Testis (tissue), 2 donors: Measurements from ENCODE around the gene CDC42SE1.

ENCODE experiments used
- CTCF ChIP-seq, 3 experiments: fragments of 450-650 bp in 2 of 3; fragments of 200-600 bp in 1 of 3; sonication (generic) in 1 of 3; IDR thresholded peaks; one replicate each; pipeline ENCODE4 v1.5.1; 2016 to 2019; ENCODE audit warnings: antibody characterized with exemption in 3 of 3, mild to moderate bottlenecking in 2 of 3, moderate library complexity in 1 of 3
- POLR2A ChIP-seq: fragments of 450-650 bp; IDR thresholded peaks from one replicate; pipeline ENCODE4 v1.6.1; 2017; ENCODE audit warnings: antibody characterized with exemption, mild to moderate bottlenecking, moderate library complexity

DNA sequence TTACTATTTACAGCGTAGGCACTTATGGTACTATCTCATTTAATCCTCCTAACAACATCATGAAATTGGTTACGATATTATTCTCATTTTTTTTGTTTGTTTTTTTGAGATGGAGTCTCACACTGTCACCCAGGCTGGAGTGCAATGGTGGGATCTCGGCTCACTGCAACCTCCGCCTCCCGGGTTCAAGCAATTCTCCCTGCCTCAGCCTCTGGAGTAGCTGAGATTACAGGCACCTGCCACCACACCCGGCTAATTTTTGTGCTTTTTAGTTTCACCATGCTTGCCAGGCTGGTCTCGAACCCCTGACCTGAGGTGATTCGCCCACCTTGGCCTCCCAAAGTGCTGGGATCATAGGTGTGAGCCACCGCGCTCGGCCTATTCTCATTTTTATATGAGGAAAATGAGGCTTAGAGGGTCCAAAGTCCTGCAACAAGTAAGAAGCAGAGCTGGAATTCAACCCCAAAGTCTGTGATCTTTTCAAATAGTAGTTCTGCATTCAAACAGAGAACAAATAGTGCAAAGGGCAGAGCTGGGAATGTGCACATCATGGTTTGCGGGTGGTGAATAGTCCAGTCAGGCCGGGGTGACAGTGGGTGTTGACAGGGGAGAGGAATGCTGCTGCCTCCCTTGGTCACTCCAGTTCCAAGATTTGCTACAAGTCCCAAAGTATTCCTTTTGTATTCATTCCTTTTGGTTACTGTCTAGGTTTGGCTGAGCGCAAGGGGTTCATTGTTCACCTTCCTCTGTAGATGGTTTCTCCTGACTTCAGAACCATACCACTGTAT, 46.5 kb downstream of the CDC42SE1 start:
- TF ChIP-seq CTCF (IDR thresholded peaks at IDR 0.05) (no peak), POLR2A (no peak)
